SK-MEL-5 (cell line): ENCODE results near the gene ADRA2B. TPM values are rescaled to one million over a fixed set of nuclear protein-coding genes. Genes with fewer than 3 reads are reported as not detected.

Experiments
- DNase-seq: peaks from one replicate; pipeline ENCODE4 v3.0.0-alpha.2; 2016; ENCODE audit warnings: low read depth, low spot score
- in situ Hi-C: cut with HindIII; loops from 2 replicates; pipeline ENCODE4 v1.10.0; 2016; ENCODE audit warnings: low sequenced_read_pairs, high pct_unique_total_duplicates, low pct_unique_long_range_greater_than_20kb
- total RNA-seq: library from RNA; depleted of rRNA; stranded (reverse); fragments of >200 nt; shearing (Covaris generic); gene quantifications from 2 replicates; pipeline ENCODE4 v1.2.3, GENCODE V29; 2014

Gene ADRA2B
- total RNA-seq, 1 experiment from 2014 or later = not detected

- in situ Hi-C loops = no loop called here
- no peak for DNase-seq
Observed at GRCh38 chr2:96112501-96113366, 3.6 kb downstream of the ADRA2B start.

DNA sequence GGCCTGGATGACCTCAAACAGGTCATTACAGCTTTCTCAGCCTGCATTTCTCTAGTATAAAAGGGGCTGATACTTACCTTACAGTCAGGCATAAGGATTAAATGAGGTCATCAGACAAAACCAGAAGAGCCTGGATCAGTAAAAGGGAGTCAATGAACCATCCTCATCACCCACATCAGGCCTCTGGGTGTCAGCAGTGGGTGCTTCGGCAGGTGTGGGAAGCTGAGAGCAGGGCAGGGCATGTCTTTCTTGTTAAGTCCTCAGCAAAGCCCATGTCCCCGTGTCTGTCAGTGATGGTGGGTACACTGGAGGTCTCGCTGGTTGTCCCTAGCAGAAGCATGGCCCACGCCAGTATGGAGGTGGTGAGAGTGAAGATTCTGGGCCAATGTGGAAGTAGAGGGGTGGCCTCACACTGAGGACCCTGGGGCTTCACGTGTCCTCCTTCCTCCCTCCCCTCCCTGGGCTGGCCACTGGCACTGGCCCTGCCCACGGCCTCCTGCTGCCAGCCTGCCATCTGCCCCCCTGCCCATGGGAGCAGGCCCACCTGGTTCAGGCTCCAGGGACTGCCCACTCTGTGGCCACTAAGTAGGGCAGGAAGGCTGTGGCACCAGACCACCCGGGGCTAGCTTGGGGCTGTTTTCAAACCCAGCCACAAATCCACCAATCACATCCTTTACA, 4.4 kb downstream of the ADRA2B start:
- DNase-seq = no peak
- in situ Hi-C loops = no loop called here

- DNase-seq = no peak
- in situ Hi-C loops = no loop called here
Observed at GRCh38 chr2:96111257-96111640, 5.1 kb downstream of the ADRA2B start.

DNA sequence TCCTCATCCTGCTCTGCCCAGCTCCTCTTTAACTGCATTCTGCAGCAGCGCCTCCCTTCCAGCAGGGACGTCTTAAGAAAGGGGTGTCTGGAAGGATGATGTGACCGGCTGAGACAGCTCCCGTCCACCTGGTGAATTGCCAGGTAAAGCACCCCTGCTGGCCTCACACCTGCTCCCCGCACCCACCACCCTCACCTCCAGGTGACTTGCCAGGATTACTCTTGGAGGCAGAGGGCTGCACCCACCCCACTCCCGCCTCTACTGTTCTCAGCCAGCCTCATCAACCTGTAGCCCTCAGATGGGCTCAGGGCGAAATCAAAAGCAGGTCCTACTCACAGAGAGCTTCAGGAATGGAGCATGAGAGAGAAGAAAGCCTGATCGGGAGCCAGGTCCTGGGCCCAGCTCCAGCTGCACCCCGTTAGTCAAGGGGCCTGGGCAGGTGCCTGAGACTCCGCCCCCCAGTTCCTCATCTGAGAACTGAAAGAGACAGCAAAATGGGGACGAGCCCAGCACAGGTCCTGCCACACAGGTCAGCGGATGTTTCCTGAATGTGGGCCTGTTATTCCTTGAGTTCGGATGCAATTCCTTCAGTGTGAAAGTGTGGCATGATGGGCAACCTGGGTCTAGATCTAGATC, 5.6 kb downstream of the ADRA2B start:
- no peak for DNase-seq
- in situ Hi-C loops = no loop called here

- DNase-seq = no peak
- in situ Hi-C loops = no loop called here
Observed at GRCh38 chr2:96109931-96110511, 6.3 kb downstream of the ADRA2B start.

DNA sequence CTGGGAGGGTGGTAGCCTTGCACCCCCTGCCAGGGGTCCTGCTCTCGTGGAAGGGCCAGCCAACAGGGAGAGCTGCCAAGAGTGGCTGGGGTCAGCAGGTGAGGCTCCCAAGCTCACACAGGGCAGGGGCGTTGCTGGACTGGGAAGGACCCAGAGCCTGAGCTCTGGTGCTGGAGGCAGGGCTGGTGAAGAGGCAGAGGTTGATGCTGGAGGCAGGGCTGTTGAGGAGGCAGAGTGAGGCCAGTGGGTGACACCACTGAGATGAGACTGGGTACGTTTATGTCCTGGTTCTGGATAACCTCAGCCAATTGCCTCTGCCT, 7.0 kb downstream of the ADRA2B start:
- in situ Hi-C loops = no loop called here
- no peak for DNase-seq

DNA sequence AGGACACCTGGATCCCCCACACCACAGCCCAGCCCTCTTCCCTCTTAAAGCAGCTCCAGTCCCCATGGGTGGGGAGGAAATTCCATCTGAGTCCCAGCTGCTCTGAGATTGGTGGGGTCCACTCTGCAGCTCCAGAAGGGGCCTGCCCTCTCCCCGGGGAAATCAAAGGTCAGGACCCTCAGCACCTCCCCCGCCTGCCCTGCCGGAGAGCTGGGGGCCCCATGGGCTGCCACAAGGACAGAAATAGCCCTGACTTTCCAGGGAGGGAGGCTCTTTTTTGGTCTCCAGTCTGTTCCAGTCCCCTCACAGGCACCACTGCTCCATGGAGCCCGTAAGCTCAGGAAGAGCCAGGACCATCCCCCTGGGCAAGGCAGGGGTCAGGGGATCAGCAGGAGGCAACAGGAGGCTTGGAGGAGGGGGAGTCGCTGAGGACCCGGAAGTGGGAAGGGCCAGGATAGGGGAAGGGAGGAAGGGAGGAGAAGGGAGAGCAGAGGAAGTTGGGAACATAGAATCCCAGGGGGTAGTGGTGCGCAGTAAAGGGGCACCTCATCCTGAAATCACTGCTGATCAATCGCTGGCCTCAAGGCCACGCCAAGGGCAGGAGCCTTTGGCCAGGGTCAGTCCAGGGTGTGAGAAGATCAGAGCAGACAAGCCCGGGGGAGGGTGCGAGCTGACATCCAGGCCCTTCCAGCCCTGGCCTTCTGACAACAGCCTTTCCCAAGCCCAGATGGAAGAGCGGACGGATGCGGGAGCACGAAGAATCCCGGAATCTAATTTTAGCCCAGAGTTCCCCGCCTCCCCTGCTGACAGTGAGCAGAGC, 7.6 kb downstream of the ADRA2B start:
- in situ Hi-C loops = no loop called here
- no peak for DNase-seq

DNA sequence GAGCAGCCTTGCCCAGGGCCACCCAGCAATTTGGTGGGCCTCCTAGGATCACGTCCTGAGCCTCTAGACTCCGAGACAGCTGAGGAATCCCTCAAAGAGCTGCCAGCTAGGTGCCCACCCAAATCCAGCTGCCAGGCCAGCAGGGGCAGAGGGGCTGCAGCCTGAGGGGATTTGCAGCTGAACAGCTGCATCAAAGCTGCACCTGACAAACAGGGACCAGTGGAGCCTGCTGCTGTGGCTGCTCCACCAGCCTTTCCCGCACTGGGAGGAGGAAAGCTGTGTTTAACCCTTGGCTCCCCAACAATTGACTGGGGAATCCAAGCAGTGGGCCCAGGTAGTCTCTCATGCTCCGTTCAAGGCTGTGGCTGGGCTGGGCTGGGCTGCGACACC, 8.2 kb downstream of the ADRA2B start:
- DNase-seq = no peak

GRCh38 chr2:96107708-96108065, 8.7 kb downstream of the ADRA2B start:
- in situ Hi-C loops = no loop called here
- DNase-seq = no peak

More for the DNA sequence above, 8.2 kb downstream of the ADRA2B start:
- in situ Hi-C loops = no loop called here

DNA sequence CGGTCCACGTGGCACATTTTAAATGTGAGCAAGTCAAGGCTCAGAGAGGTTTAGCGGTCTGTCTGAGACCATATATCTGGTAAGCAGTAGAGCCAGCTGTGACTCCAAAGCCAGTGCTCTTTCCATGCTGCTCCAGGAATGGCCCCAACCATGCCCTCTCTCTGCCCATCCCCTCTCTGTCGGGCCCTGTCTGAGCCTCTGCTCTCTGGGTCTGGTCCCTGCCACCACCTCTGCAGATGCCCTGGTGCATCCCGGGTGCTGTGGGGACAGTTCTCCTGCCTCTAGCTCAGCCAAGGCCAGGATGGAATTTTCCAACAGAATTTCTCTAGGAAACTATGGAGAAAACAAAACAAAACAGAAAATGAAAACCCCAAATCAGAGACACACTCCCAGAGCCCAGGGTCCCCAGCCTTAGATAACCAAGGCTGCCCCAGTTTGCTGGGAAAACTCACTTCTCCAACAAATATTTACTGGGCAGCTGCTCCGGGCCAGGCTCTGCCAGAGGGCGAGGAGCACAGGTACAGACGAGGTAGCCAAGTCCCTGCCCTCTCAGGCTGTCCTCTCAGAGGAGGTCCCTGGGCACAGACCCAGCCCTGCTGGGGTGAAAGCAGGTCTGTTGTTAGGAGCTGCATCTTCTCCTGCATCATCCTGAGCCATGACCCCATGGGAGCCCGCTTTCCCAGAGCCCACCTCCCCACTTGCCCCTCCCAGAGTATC, 9.2 kb downstream of the ADRA2B start:
- DNase-seq = no peak
- in situ Hi-C loops = no loop called here

- DNase-seq = no peak
- in situ Hi-C loops = no loop called here
Observed at GRCh38 chr2:96105994-96106715, 10.2 kb downstream of the ADRA2B start.

- DNase-seq = no peak
- in situ Hi-C loops = no loop called here
Observed at GRCh38 chr2:96105152-96105915, 11.0 kb downstream of the ADRA2B start.

DNA sequence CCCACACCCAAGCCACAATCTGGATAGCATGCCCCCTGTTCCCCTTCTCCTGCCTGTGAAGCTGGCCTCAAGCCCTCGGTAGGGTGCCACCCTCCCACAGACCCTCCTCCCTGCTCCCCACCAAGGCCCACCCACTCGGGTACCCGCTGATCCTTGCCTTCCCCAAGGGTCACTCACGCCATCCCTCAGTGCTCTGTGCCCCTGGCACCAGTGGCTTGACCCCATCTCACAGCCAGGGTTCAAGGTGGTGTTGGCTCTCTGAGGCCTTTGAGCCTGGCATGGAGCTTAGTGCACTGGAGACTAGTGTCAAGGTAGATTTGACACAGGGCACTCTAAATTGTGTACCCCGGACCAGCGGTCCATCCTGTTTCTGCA, 11.9 kb downstream of the ADRA2B start:
- in situ Hi-C loops = no loop called here
- DNase-seq = no peak

DNA sequence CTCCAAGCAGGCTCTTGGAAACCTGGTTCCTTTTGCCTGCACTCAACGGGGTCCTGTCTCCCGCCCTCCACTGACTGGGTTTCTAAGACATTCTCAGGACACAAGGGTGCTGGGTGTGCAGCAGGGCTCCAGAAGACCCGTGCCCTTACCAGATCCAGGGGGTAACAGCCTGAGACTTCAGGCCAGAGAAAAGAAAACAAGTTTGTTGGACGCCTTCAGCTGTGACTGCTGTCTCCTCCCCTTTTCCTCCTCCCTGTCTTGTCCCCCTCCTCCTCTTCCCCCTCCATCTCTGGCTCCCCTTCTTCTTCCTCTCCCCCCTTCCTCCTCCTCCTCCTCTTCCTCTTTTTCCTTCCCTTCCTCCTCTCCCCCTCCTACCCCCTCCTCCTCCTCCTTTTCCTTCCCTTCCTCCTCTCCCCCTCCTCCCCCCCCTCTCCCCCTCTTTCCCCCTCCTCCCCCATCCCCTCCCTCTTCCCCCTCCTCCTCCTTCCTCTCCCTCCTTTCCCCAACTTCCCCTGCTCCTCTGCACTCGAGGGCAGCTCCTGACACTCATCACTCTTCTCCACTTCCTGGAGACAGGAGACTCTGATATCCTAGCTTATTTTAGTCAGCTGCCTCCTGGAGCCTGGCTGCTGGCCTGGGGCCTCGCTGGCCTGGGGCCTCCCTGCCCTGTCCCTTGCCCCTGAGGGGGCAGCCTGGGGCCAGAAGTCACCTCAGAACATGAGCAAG, 12.4 kb downstream of the ADRA2B start:
- DNase-seq = no peak
- in situ Hi-C loops = no loop called here

DNA sequence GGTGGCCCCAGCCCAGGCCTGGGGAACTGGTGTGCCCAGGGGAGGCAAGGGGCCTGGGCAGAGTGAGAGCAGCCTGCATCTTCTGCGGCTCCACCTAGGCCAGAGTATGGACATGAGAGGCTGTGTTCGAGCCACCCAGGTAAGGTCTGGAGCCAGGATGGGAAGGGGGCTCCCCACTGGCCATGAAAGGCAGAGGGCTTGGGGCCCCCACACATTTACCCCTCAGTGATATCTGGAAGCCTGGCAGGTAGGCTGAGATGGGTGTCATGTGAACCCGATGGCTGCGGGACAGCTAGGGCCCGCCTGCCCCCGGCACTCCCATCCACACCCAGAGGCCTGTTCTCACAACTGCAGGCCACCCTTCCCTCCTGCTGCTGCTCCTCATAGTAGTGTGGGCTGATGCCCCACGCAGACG, 13.2 kb downstream of the ADRA2B start:
- in situ Hi-C loops = no loop called here
- no peak for DNase-seq
